SHP77 treated with DMSO at 0.1 percent for 48 hours (cell line): ENCODE results near the gene MROH2A.

ENCODE experiments used
- DNase-seq: peaks from one replicate; lab custom pipeline; 2025; lab: John Stamatoyannopoulos, UW

The MROH2A gene

GRCh38 chr2:233802132-233802815 is 24.1 kb downstream of the MROH2A start:
- no peak for DNase-seq

- DNase-seq = no peak
Measured at GRCh38 chr2:233803292-233803911, 25.3 kb downstream of the MROH2A start.

- DNase-seq = no peak
Measured at GRCh38 chr2:233803994-233804393, 25.9 kb downstream of the MROH2A start.

- no peak for DNase-seq
Measured at GRCh38 chr2:233807215-233807865, 29.2 kb downstream of the MROH2A start.

- DNase-seq = no peak
Measured at GRCh38 chr2:233807966-233808935, 30.1 kb downstream of the MROH2A start.

GRCh38 chr2:233810385-233810784 is 32.3 kb downstream of the MROH2A start:
- no peak for DNase-seq

- DNase-seq = no peak
Measured at GRCh38 chr2:233811087-233811486, 33.0 kb downstream of the MROH2A start.

GRCh38 chr2:233811732-233812131 is 33.6 kb downstream of the MROH2A start:
- no peak for DNase-seq

GRCh38 chr2:233813236-233814055 is 35.3 kb downstream of the MROH2A start:
- no peak for DNase-seq

- DNase-seq = no peak
Measured at GRCh38 chr2:233814056-233814835, 36.1 kb downstream of the MROH2A start.

GRCh38 chr2:233815861-233816260 is 37.7 kb downstream of the MROH2A start:
- DNase-seq = no peak

GRCh38 chr2:233816334-233816733 is 38.2 kb downstream of the MROH2A start:
- DNase-seq = no peak

GRCh38 chr2:233816771-233817170 is 38.6 kb downstream of the MROH2A start:
- no peak for DNase-seq

GRCh38 chr2:233817361-233817911 is 39.3 kb downstream of the MROH2A start:
- DNase-seq = no peak

- DNase-seq = no peak
Measured at GRCh38 chr2:233817995-233818638, 40.0 kb downstream of the MROH2A start.

GRCh38 chr2:233818639-233819621 is 40.8 kb downstream of the MROH2A start:
- no peak for DNase-seq

GRCh38 chr2:233819884-233820773 is 42.0 kb downstream of the MROH2A start:
- DNase-seq = no peak

GRCh38 chr2:233820774-233821105 is 42.6 kb downstream of the MROH2A start:
- DNase-seq = no peak
